Kidney (tissue), 14 donors: ENCODE measurements around the gene LYPD4. TPM values are rescaled to one million over a fixed set of nuclear protein-coding genes. Genes with fewer than 3 reads are reported as not detected.

Experiments
- DNase-seq, 5 donors: peaks; one replicate each; pipeline ENCODE4 v3.0.0-alpha.2; 2013 to 2020
- FAIRE-seq: peaks from 2 replicates; lab custom pipeline; 2012; peaks lifted over from hg19 to GRCh38; lab: Jason Lieb, UNC
- H3K27ac ChIP-seq, 2 donors: one replicate each; pipeline ENCODE4 v1.7.0; 2013; ENCODE audit warnings: low read depth in 2 of 2, low read length in 2 of 2, inconsistent platforms in 1 of 2
- H3K27me3 ChIP-seq: one replicate; pipeline ENCODE4 v1.7.1; 2013; ENCODE audit warnings: low read length, inconsistent platforms; ENCODE audit not compliant: control insufficient read depth, insufficient read depth
- H3K36me3 ChIP-seq, 3 donors: one replicate each; pipeline versions ENCODE4 v1.7.0 to v1.7.1; 2013; ENCODE audit warnings: low read length in 3 of 3, control low read depth in 1 of 3, inconsistent platforms in 1 of 3; ENCODE audit not compliant: insufficient read depth in 3 of 3, control insufficient read depth in 2 of 3
- H3K4me1 ChIP-seq, 3 donors: one replicate each; pipeline versions ENCODE4 v1.7.0 to v1.7.1; 2013; ENCODE audit warnings: low read length in 3 of 3, inconsistent platforms in 1 of 3, low read depth in 1 of 3; ENCODE audit not compliant: control insufficient read depth in 2 of 3, insufficient read depth in 2 of 3
- H3K4me3 ChIP-seq, 3 donors: one replicate each; pipeline versions ENCODE4 v1.7.0 to v1.8.1; 2013; ENCODE audit warnings: low read length in 3 of 3, control low read depth in 1 of 3, inconsistent platforms in 1 of 3
- H3K9ac ChIP-seq, 3 donors: one replicate each; pipeline versions ENCODE4 v1.7.0 to v1.7.1; 2013; ENCODE audit warnings: low read length in 3 of 3, control low read depth in 1 of 3, inconsistent platforms in 1 of 3
- H3K9me3 ChIP-seq, 3 donors: one replicate each; pipeline versions ENCODE4 v1.7.0 to v1.7.1; 2013; ENCODE audit warnings: low read length in 3 of 3, control low read depth in 1 of 3, inconsistent platforms in 1 of 3; ENCODE audit not compliant: control insufficient read depth in 2 of 3, insufficient read depth in 1 of 3
- CTCF ChIP-seq: IDR thresholded peaks from 3 replicates; pipeline ENCODE4 v1.5.1; 2012; ENCODE audit warnings: mild to moderate bottlenecking, moderate library complexity, borderline replicate concordance; ENCODE audit not compliant: insufficient read depth; ENCODE audit errors: extremely low read depth
- intact Hi-C: fragments of 100-400 bp; cut with DNase I; formaldehyde crosslinking; loops from one replicate; pipeline ENCODE4 v1.11.1; 2022
- polyA plus RNA-seq: library from polyadenylated mRNA; stranded (reverse); fragments of 350-450 nt; fragmentation: Illumina TruSeq; extraction: RNeasy Lipid Tissue Mini Kit (QIAGEN cat#74804); gene quantifications from one replicate; pipeline ENCODE4 v1.2.3, GENCODE V29; 2014; ENCODE audit warnings: low read depth, low replicate concordance; ENCODE audit not compliant: insufficient read depth
- total RNA-seq: library from RNA; stranded (reverse); fragmentation: NEBNext Ultra II Directional; extraction: Animal tissue kit (Norgen Biotek cat#: 25700); gene quantifications from one replicate; pipeline ENCODE4 v1.2.1, GENCODE V29; 2021
- donor health status: control.
- donor health status: control.
- donor health status: control.
- donor health status: control.
- donor health status: control.
- donor health status: DM: yes; HTN: yes; CAD: no.
- donor health status: Normal renal cell carcinoma (clear cell type).

LYPD4 gene
- total and polyA plus RNA-seq, 2 donors from 2014 or later, result not detected

GRCh38 chr19:41863209-41863931 lies 18.9 kb upstream of the LYPD4 start:
- H3K36me3 ChIP-seq, result peaks cover 17 to 40% (median 21%) of the 10 kb centered on the region in 3 donors
- intact Hi-C loops, result no loop called here
- no peak for FAIRE-seq

GRCh38 chr19:41862445-41862986 lies 18.0 kb upstream of the LYPD4 start:
- Histone ChIP-seq H3K9ac (no peak overlapping the region), H3K36me3 (peaks cover 17 to 34% (median 20%) of the 10 kb centered on the region in 3 donors), H3K9me3 (no peaks in the 10 kb centered on the region), H3K27ac (no peak overlapping the region), H3K4me3 (no peak overlapping the region), H3K27me3 (no peaks in the 10 kb centered on the region), H3K4me1 (peaks cover 2 to 22% (median 11%) of the 10 kb centered on the region in 3 donors)
- DNase-seq, result peak in 1 of 5 donors; percentile 29
- FAIRE-seq, result no peak
- no peak for TF ChIP-seq CTCF
- intact Hi-C loops, result no loop called here

More at GRCh38 chr19:41863209-41863931, 18.9 kb upstream of the LYPD4 start:
- DNase-seq, result peak in 1 of 5 donors; percentile 26
- no peak overlapping the region for H3K9ac ChIP-seq
- no peak overlapping the region for H3K4me3 ChIP-seq
- no peak overlapping the region for H3K27ac ChIP-seq
- no peaks in the 10 kb centered on the region for H3K27me3 ChIP-seq
- peaks cover 2 to 22% (median 11%) of the 10 kb centered on the region in 3 donors for H3K4me1 ChIP-seq
- TF ChIP-seq CTCF, result no peak
- H3K9me3 ChIP-seq, result no peaks in the 10 kb centered on the region

- no peak for TF ChIP-seq CTCF
- peaks cover 2 to 22% (median 11%) of the 10 kb centered on the region in 3 donors for H3K4me1 ChIP-seq
- FAIRE-seq, result no peak
- peak overlapping the region in 1 of 3 donors; percentile 87 for H3K4me3 ChIP-seq
- peak in 1 of 5 donors; percentile 33 for DNase-seq
- H3K9me3 ChIP-seq, result no peaks in the 10 kb centered on the region
- no peaks in the 10 kb centered on the region for H3K27me3 ChIP-seq
- H3K9ac ChIP-seq, result peak overlapping the region in 2 of 3 donors; percentile 94 to 98
- no peak overlapping the region for H3K27ac ChIP-seq
- intact Hi-C loops, result no loop called here
- H3K36me3 ChIP-seq, result peaks cover 17 to 34% (median 20%) of the 10 kb centered on the region in 3 donors
Observed at GRCh38 chr19:41861846-41862245, 17.4 kb upstream of the LYPD4 start.
